Skeletal muscle satellite cell (primary cell): ENCODE measurements around the gene SLC39A5.

Experiments used
- H3K27me3 ChIP-seq: 2 replicates; pipeline ENCODE4 v1.7.0; 2013; ENCODE audit warnings: low read length; ENCODE audit not compliant: control insufficient read depth, insufficient read depth
- H3K36me3 ChIP-seq: 2 replicates; pipeline ENCODE4 v1.7.0; 2013; ENCODE audit warnings: mild to moderate bottlenecking, control low read depth, low read length; ENCODE audit not compliant: insufficient read depth
- H3K4me1 ChIP-seq: 2 replicates; pipeline ENCODE4 v1.7.0; 2013; ENCODE audit warnings: low read length; ENCODE audit not compliant: control insufficient read depth, insufficient read depth
- H3K4me2 ChIP-seq: 2 replicates; pipeline ENCODE4 v1.7.0; 2013; ENCODE audit warnings: mild to moderate bottlenecking, low read length
- H3K4me3 ChIP-seq: 2 replicates; pipeline ENCODE4 v1.7.0; 2013; ENCODE audit warnings: low read length
- H3K9ac ChIP-seq: 2 replicates; pipeline ENCODE4 v1.7.0; 2013; ENCODE audit warnings: mild to moderate bottlenecking, low read depth, low read length, moderate library complexity
- H3K9me3 ChIP-seq: replicated peaks from 2 replicates; pipeline ENCODE4 v1.7.0; 2013; ENCODE audit warnings: mild to moderate bottlenecking, control low read depth, low read length

SLC39A5 gene

GRCh38 chr12:56286044-56286830 lies 56.4 kb downstream of the SLC39A5 start:
- Histone ChIP-seq H3K9me3 (no peaks in the 10 kb centered on the region), H3K27me3 (no peaks in the 10 kb centered on the region), H3K4me1 (no peaks in the 10 kb centered on the region), H3K36me3 (peaks cover 44% of the 10 kb centered on the region), H3K4me2 (no peak overlapping the region), H3K4me3 (no peak overlapping the region), H3K9ac (no peak overlapping the region)
